ENCODE measurements around the gene HTR7. TPM values are rescaled to one million over a fixed set of nuclear protein-coding genes. Genes with fewer than 3 reads are reported as not detected.
"Not testable (repeated sequence)": the region's sequence is repeated elsewhere in the genome, so short reads cannot be mapped to it uniquely, and the experiment has no call there.

The HTR7 gene
- total RNA-seq, 2 experiments from 2014 or later: 0.08 TPM

GRCh38 chr10:90884431-90884830, 26.6 kb upstream of the HTR7 start:
- H3K9me3 Mint-ChIP-seq: no peaks in the 10 kb centered on the region
- ChIA-PET POLR2A (no interaction called here), CTCF (interaction anchor here (1.5 to 2.4 kb wide), 2 partner anchors 10 to 22 kb away, joined by 4 to 5 read pairs; no protein-coding TSS in a partner anchor)
- no peak overlapping the region for H3K4me3 ChIP-seq (ENCODE audit: low read length)
- H3K27ac ChIP-seq (ENCODE audit: low read depth in 1 of 2, low read length in 2 of 2): no peak overlapping the region
- TF ChIP-seq CTCF (IDR thresholded peaks at IDR 0.05): no peak
- no peaks in the 10 kb centered on the region for H3K9me3 ChIP-seq (ENCODE audit: control insufficient read depth in 1 of 2, insufficient read depth in 1 of 2, low read length in 2 of 2)
- H3K36me3 ChIP-seq (ENCODE audit: insufficient read depth, low read length): peaks cover 58% of the 10 kb centered on the region
- H3K4me3 Mint-ChIP-seq: no peak overlapping the region
- H3K27me3 ChIP-seq (ENCODE audit: control insufficient read depth in 1 of 2, insufficient read depth in 2 of 2, low read length in 2 of 2): no peaks in the 10 kb centered on the region
- DNase-seq (no peak), ATAC-seq (ENCODE audit: poor library complexity) (no peak)
- peaks cover 95% of the 10 kb centered on the region for H3K36me3 Mint-ChIP-seq (ENCODE audit: low read depth)
- peaks cover 8% of the 10 kb centered on the region for H3K4me1 Mint-ChIP-seq (ENCODE audit: low read depth)
- intact Hi-C loops (cut with DNase I, micrococcal nuclease): loop anchor here in 1 of 2 experiments (10.0 kb wide), 1 partner anchor 360 kb away; no protein-coding TSS in a partner anchor
- no peaks in the 10 kb centered on the region for H3K27me3 Mint-ChIP-seq
- H3K27ac Mint-ChIP-seq: no peak overlapping the region
- H3K4me1 ChIP-seq (ENCODE audit: insufficient read depth, low read length): no peaks in the 10 kb centered on the region

DNA sequence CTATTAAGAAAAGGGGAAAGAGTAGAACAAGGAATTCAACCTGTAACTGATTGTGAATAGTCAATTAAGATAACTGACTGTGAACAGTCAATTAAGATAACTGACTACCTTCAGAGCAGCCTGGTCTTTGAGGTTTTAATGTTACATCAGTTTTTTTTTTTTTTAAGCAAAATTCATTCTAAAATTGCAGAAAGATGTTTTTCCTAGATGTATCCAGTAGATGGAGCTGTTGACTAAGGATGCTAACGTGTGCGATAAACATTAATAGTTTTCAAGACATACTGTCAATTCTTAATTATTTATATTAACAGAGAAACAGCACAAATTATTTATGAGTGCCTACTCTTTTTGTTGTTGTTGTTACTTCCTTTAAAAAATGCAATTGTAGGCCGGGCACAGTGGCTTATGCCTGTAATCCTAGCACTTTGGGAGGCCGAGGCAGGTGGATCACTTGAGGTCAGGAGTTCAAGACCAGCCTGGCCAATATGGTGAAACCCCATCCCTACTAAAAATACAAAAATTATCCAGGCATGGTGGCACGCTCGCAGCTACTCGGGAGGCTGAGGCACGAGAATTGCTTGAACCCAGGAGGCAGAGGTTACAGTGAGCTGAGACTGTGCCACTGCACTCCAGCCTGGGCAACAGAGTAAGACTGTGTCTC, 22.4 kb upstream of the HTR7 start:
- not testable (repeated sequence) for H3K27ac ChIP-seq (ENCODE audit: low read depth in 1 of 2, low read length in 2 of 2); H3K27ac Mint-ChIP-seq; H3K4me1 ChIP-seq (ENCODE audit: insufficient read depth, low read length); H3K27me3 Mint-ChIP-seq; H3K4me3 Mint-ChIP-seq; H3K9me3 Mint-ChIP-seq; H3K9me3 ChIP-seq (ENCODE audit: control insufficient read depth in 1 of 2, insufficient read depth in 1 of 2, low read length in 2 of 2); H3K27me3 ChIP-seq (ENCODE audit: control insufficient read depth in 1 of 2, insufficient read depth in 2 of 2, low read length in 2 of 2); H3K4me3 ChIP-seq (ENCODE audit: low read length); H3K4me1 Mint-ChIP-seq (ENCODE audit: low read depth)
- H3K36me3 Mint-ChIP-seq (ENCODE audit: low read depth): peaks cover 94% of the 10 kb centered on the region
- POLR2A ChIA-PET: interaction anchor here (0.6 to 1.9 kb wide), 4 partner anchors 8 to 154 kb away, joined by 3 to 7 read pairs (median 4); partner anchors contain the start of gene RPP30
- intact Hi-C loops (cut with DNase I, micrococcal nuclease): loop anchor here (1.0 to 10.0 kb wide), 2 partner anchors 365 to 371 kb away; no protein-coding TSS in a partner anchor
- H3K36me3 ChIP-seq (ENCODE audit: insufficient read depth, low read length): peaks cover 59% of the 10 kb centered on the region
- peak in 3 of 14 experiments; percentile 50 to 71 (median 68) for DNase-seq
- CTCF ChIA-PET: interaction anchor here (0.6 to 1.8 kb wide), 8 partner anchors 9 to 1326 kb away, joined by 3 to 11 read pairs (median 4); partner anchors contain the start of gene RPP30
- TF ChIP-seq CTCF (IDR thresholded peaks at IDR 0.05): peak; percentile 81
- ATAC-seq (ENCODE audit: poor library complexity): peak; percentile 72

- no peak for ATAC-seq (ENCODE audit: poor library complexity)
- POLR2A ChIA-PET: interaction anchor here (0.6 to 1.9 kb wide), 3 partner anchors 7 to 155 kb away, joined by 4 to 7 read pairs (median 5); partner anchors contain the start of gene RPP30
- Histone ChIP-seq H3K27ac (ENCODE audit: low read depth in 1 of 2, low read length in 2 of 2) (no peak overlapping the region), H3K4me1 (ENCODE audit: insufficient read depth, low read length) (no peaks in the 10 kb centered on the region), H3K9me3 (ENCODE audit: control insufficient read depth in 1 of 2, insufficient read depth in 1 of 2, low read length in 2 of 2) (no peaks in the 10 kb centered on the region), H3K36me3 (ENCODE audit: insufficient read depth, low read length) (peaks cover 56% of the 10 kb centered on the region), H3K4me3 (ENCODE audit: low read length) (no peak overlapping the region), H3K27me3 (ENCODE audit: control insufficient read depth in 1 of 2, insufficient read depth in 2 of 2, low read length in 2 of 2) (no peaks in the 10 kb centered on the region)
- Mint-ChIP-seq H3K4me3 (no peak overlapping the region), H3K36me3 (ENCODE audit: low read depth) (peaks cover 83% of the 10 kb centered on the region), H3K9me3 (no peaks in the 10 kb centered on the region), H3K4me1 (ENCODE audit: low read depth) (peaks cover 4% of the 10 kb centered on the region), H3K27ac (no peak overlapping the region), H3K27me3 (no peaks in the 10 kb centered on the region)
- intact Hi-C loops (cut with DNase I, micrococcal nuclease): loop anchor here (10.0 kb wide), 6 partner anchors 346 to 1416 kb away; partner anchors contain the start of genes BTAF1 (in 2 of the 2), CPEB3 (in 1 of the 2), KIF20B (in 1 of the 2) and MARCHF5 (in 1 of the 2)
- no peak for TF ChIP-seq CTCF (IDR thresholded peaks at IDR 0.05)
- no peak for DNase-seq
- CTCF ChIA-PET: interaction anchor here (0.6 to 1.8 kb wide), 7 partner anchors 10 to 756 kb away, joined by 3 to 8 read pairs (median 3); no protein-coding TSS in a partner anchor
These were observed 21.2 kb upstream of the HTR7 start for GRCh38 chr10:90879062-90879461.

Measured in CD4-positive, alpha-beta T cell (primary cell).